GM21515 (cell line): Measurements from ENCODE around the gene MYO1H.
"Not testable (repeated sequence)": the region's sequence is repeated elsewhere in the genome, so short reads cannot be mapped to it uniquely, and the experiment has no call there.

ENCODE experiments used
- ATAC-seq: cut with Tn5 transposase; IDR thresholded peaks from one replicate; pipeline ENCODE4 v1.9.1; 2021; ENCODE audit not compliant: unreplicated experiment

Gene MYO1H

GRCh38 chr12:109466821-109467220 is 119.1 kb downstream of the MYO1H start:
- ATAC-seq = no peak

- no peak for ATAC-seq
Measured at GRCh38 chr12:109467978-109468676, 120.4 kb downstream of the MYO1H start.

- no peak for ATAC-seq
Measured at GRCh38 chr12:109469517-109469916, 121.8 kb downstream of the MYO1H start.

GRCh38 chr12:109473006-109473405 is 125.3 kb downstream of the MYO1H start:
- no peak for ATAC-seq

GRCh38 chr12:109473526-109474270 is 126.0 kb downstream of the MYO1H start:
- ATAC-seq = not testable (repeated sequence)

- ATAC-seq = no peak
Measured at GRCh38 chr12:109475121-109475520, 127.4 kb downstream of the MYO1H start.

- no peak for ATAC-seq
Measured at GRCh38 chr12:109475993-109476806, 128.5 kb downstream of the MYO1H start.

GRCh38 chr12:109476807-109477184 is 129.1 kb downstream of the MYO1H start:
- ATAC-seq = peak; percentile 8

GRCh38 chr12:109477185-109477962 is 129.7 kb downstream of the MYO1H start, which contains the start of the genes KCTD10 and UBE3B:
TSS of gene KCTD10 (minus strand) at chr12:109477300. CDS start at chr12:109477262, 38 bp downstream.
TSS of gene UBE3B (plus strand) at chr12:109477634. CDS start at chr12:109483552, 5,918 bp downstream.
- ATAC-seq = peak; percentile 91

- ATAC-seq = no peak
Measured at GRCh38 chr12:109477963-109478315, 130.2 kb downstream of the MYO1H start.

- no peak for ATAC-seq
Measured at GRCh38 chr12:109479761-109480160, 132.1 kb downstream of the MYO1H start.

- no peak for ATAC-seq
Measured at GRCh38 chr12:109480356-109480755, 132.7 kb downstream of the MYO1H start.

GRCh38 chr12:109481863-109482262 is 134.2 kb downstream of the MYO1H start:
- no peak for ATAC-seq

GRCh38 chr12:109482491-109482890 is 134.8 kb downstream of the MYO1H start:
- no peak for ATAC-seq

GRCh38 chr12:109482894-109483293 is 135.2 kb downstream of the MYO1H start:
- no peak for ATAC-seq

- ATAC-seq = no peak
Measured at GRCh38 chr12:109483346-109483745, 135.6 kb downstream of the MYO1H start.

- ATAC-seq = no peak
Measured at GRCh38 chr12:109485201-109485600, 137.5 kb downstream of the MYO1H start.

- no peak for ATAC-seq
Measured at GRCh38 chr12:109487181-109488050, 139.7 kb downstream of the MYO1H start.

- no peak for ATAC-seq
Measured at GRCh38 chr12:109488051-109488665, 140.5 kb downstream of the MYO1H start.
